A549 treated with DMSO at 1 μM for 4 hours (cell line): ENCODE results near the gene PCDH18. TPM values are rescaled to one million over a fixed set of nuclear protein-coding genes. Genes with fewer than 3 reads are reported as not detected.

Experiments
- total RNA-seq: library from RNA; stranded (reverse); fragments of 200-300 nt; extraction: Qiagen RNA extraction; gene quantifications from 5 replicates; pipeline ENCODE4 v1.2.3, GENCODE V29; 2022; ENCODE audit warnings: low read depth

The PCDH18 gene
- total RNA-seq = not detected in 5 replicates

GRCh38 chr4:137531986-137532868 is at the start of gene PCDH18:
Gene PCDH18 (minus strand): TSS chr4:137532494. CDS start chr4:137532088, 406 bp downstream.

